ENCODE results near the gene SULF2. TPM values are rescaled to one million over a fixed set of nuclear protein-coding genes. Genes with fewer than 3 reads are reported as not detected.

Gene SULF2
- total and polyA plus RNA-seq, 2 of the 4 experiments (the other 2 are of a cell fraction): 0.54 to 0.77 TPM

DNA sequence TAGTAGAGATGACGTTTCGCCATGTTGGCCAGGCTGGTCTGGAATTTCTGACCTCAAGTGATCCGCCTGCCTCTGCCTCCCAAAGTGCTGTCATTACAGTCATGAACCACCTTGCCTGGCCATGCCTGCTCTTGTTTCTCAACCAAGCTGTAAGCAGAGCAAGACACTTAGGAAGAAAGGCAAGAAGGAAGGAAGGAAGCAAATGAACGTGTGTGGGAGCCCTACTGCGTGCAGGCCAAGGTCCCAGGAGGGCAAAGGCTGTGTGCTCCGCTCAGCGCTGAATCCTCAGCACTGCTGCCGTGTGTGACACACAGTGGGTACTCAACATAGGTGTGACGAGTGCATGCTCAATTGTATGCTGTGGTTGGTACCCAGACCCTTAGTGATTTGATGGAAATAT lies 47.4 kb downstream of the SULF2 start:
- Histone ChIP-seq H3K79me1 (ENCODE audit: low read depth in 1 of 2, low read length in 2 of 2) (no peaks in the 10 kb centered on the region), H3K56ac (ENCODE audit: extremely low read depth, insufficient read depth, low read length) (no peak overlapping the region), H4K91ac (ENCODE audit: insufficient read depth, low read depth, low read length) (no peak overlapping the region), H4K20me1 (ENCODE audit: insufficient read depth, low read length) (no peaks in the 10 kb centered on the region), H4K8ac (ENCODE audit: low read depth in 2 of 2, low read length in 2 of 2) (no peak overlapping the region), H2BK15ac (ENCODE audit: low read depth, low read length) (no peak overlapping the region), H3K4me2 (ENCODE audit: low read depth, low read length) (no peak overlapping the region), H3K23ac (ENCODE audit: low read depth, low read length) (no peak overlapping the region), H2AK5ac (ENCODE audit: low read depth, low read length) (no peak overlapping the region), H2AK9ac (replicated peaks; ENCODE audit: low read depth, low read length, poor library complexity) (no peak overlapping the region), H3K9ac (ENCODE audit: low read depth, low read length) (no peak overlapping the region), H3K9me1 (ENCODE audit: insufficient read depth, low read length) (no peaks in the 10 kb centered on the region), H2BK5ac (ENCODE audit: low read depth, low read length, poor library complexity, severe bottlenecking) (no peak overlapping the region), H3K4me3 (ENCODE audit: insufficient read depth, low read depth, low read length) (no peak overlapping the region), H3K18ac (ENCODE audit: low read depth, low read length) (no peak overlapping the region), H3K27me3 (ENCODE audit: control insufficient read depth, insufficient read depth, low read length) (peaks cover 4% of the 10 kb centered on the region; the same call in 1 of the 2 replicates), H4K5ac (ENCODE audit: low read depth, low read length) (no peak overlapping the region), H3K27ac (ENCODE audit: insufficient read depth, low read length) (no peak overlapping the region), H3K4me1 (ENCODE audit: control insufficient read depth, insufficient read depth, low read length) (no peaks in the 10 kb centered on the region), H3K14ac (replicated peaks; ENCODE audit: low read depth, low read length) (no peak overlapping the region), H2BK120ac (ENCODE audit: low read depth, low read length) (no peak overlapping the region), H3K9me3 (ENCODE audit: control insufficient read depth, insufficient read depth, low read length) (no peaks in the 10 kb centered on the region), H3K4ac (ENCODE audit: low read depth, low read length) (no peak overlapping the region), H2BK20ac (ENCODE audit: low read depth, low read length) (no peak overlapping the region), H3K36me3 (ENCODE audit: control insufficient read depth, insufficient read depth, low read length) (no peaks in the 10 kb centered on the region; the same call in 1 of the 2 replicates), H2AFZ (replicated peaks; ENCODE audit: low read length, poor library complexity) (no peak overlapping the region)
- intact Hi-C loops (cut with micrococcal nuclease) (no loop called here), dilution Hi-C loops (cut with HindIII; ENCODE audit: low sequenced_read_pairs, unreplicated experiment) (no loop called here), in situ Hi-C loops (cut with MboI; ENCODE audit: low sequenced_read_pairs) (no loop called here)
- no peak for DNase-seq
- no TSS peak for BruUV-seq (replicated peaks)
- CTCF ChIA-PET: no interaction called here
- POLR2A ChIA-PET (ENCODE audit: unreplicated experiment): no interaction called here
- WGBS, 2 experiments (ENCODE audit: extremely low coverage in 2 of 2, insufficient read length in 1 of 2): 69% methylated on average over 7 of the region's 9 CpGs; no CpG with 5 or more reads in 1 of the 2 experiments
- no peak for TF ChIP-seq MAZ (IDR thresholded peaks at IDR 0.05; ENCODE audit: borderline replicate concordance, low read depth, low read length)
- TF ChIP-seq RCOR1 (IDR thresholded peaks at IDR 0.05; ENCODE audit: insufficient replicate concordance, low read length): no peak
- TF ChIP-seq SMC3 (IDR thresholded peaks at IDR 0.05; ENCODE audit: low read depth, low read length): no peak
- no peak for TF ChIP-seq BHLHE40 (IDR thresholded peaks at IDR 0.05; ENCODE audit: low read depth, low read length)
- no peak for ATAC-seq (ENCODE audit: low read depth)

All from IMR-90 (cell line).